Motor neuron (in vitro differentiated cells): Measurements from ENCODE around the gene OPRD1. TPM values are rescaled to one million over a fixed set of nuclear protein-coding genes. Genes with fewer than 3 reads are reported as not detected.
"Not testable (repeated sequence)": the region's sequence is repeated elsewhere in the genome, so short reads cannot be mapped to it uniquely, and the experiment has no call there.

Experiments
- ATAC-seq, 8 experiments: fragments of 200-7000 bp; cut with Tn5 transposase; replicated peaks in 6 of 8; 2 replicates each; pipeline ENCODE4 v1.8.0; 2021; ENCODE audit warnings: mild to moderate bottlenecking in 8 of 8, moderate library complexity in 8 of 8
- H3K27ac ChIP-seq, 2 donors: fragments of 250-450 bp; sonication (Bioruptor Pico); 2 replicates each; pipeline ENCODE4 v1.9.0; 2021; ENCODE audit warnings: antibody characterized with exemption in 2 of 2, mild to moderate bottlenecking in 2 of 2, moderate library complexity in 1 of 2
- H3K4me1 ChIP-seq, 2 donors: fragments of 250-450 bp; sonication (Bioruptor Pico); replicated peaks in 1 of 2; 2 replicates each; pipeline ENCODE4 v1.6.1; 2021; ENCODE audit warnings: antibody characterized with exemption in 2 of 2, mild to moderate bottlenecking in 2 of 2, moderate library complexity in 1 of 2
- H3K4me3 ChIP-seq, 5 donors: fragments of 250-450 bp; sonication (Bioruptor Pico); 2 replicates each; pipeline ENCODE4 v1.9.0; 2021; ENCODE audit warnings: antibody characterized with exemption in 5 of 5, mild to moderate bottlenecking in 5 of 5, moderate library complexity in 4 of 5
- WGBS, 10 experiments: fragments of 450-650 bp; shearing (Covaris generic); methylation state at CpG; one replicate each; pipeline ENCODE4 v1.0.0; 2022; 5-methylcytosine and 5-hydroxymethylcytosine counted together
- in situ Hi-C, 9 experiments: fragments of 400-800 bp; cut with MboI; loops; one replicate each; pipeline ENCODE4 v1.15.0; 2021; ENCODE audit warnings: low sequenced_read_pairs in 9 of 9, low pct_unique_long_range_greater_than_20kb in 2 of 9; ENCODE audit not compliant: unreplicated experiment in 9 of 9
- total RNA-seq, 8 experiments: library from RNA; unstranded; fragments of 300-600 nt; gene quantifications; 2 replicates each; pipeline versions ENCODE4 v1.2.3 to v1.2.4, GENCODE V29; 2022

Gene OPRD1
- 1 to 10 TPM in 1 of 8 experiments, under 1 TPM in 7; 0.10 to 1.2 (median 0.22) TPM for total RNA-seq

GRCh38 chr1:28811766-28812668 lies at the start of gene OPRD1:
OPRD1 (plus strand) TSS chr1:28812170; CDS start chr1:28812384, 214 bp downstream.
- ATAC-seq: peak; percentile 14 to 54 (median 30)
- WGBS, 10 experiments: 0 to 46% (median 6%) methylated on average over 3 to 13 of the region's 108 CpGs; no CpG with 5 or more reads in 4 of the 10 experiments
- no peak within 1 kb of the TSS for H3K27ac ChIP-seq
- peak within 1 kb of the TSS; percentile 9 to 24 (median 18) for H3K4me3 ChIP-seq
- no peaks in the 10 kb centered on the region for H3K4me1 ChIP-seq
- in situ Hi-C loops: no loop called here

GRCh38 chr1:28766532-28767183 lies 45.3 kb upstream of the OPRD1 start:
- Histone ChIP-seq H3K4me3 (no peak overlapping the region), H3K4me1 (no peaks in the 10 kb centered on the region), H3K27ac (no peak overlapping the region)
- in situ Hi-C loops: no loop called here
- no peak for ATAC-seq
- WGBS, 10 experiments: 57 to 100% (median 100%) methylated on average over 1 to 2 of the region's 2 CpGs; no CpG with 5 or more reads in 1 of the 10 experiments

GRCh38 chr1:28770601-28771165 lies 41.3 kb upstream of the OPRD1 start:
- no peak overlapping the region for H3K4me3 ChIP-seq
- no peak overlapping the region for H3K27ac ChIP-seq
- in situ Hi-C loops: no loop called here
- no peak for ATAC-seq
- no peaks in the 10 kb centered on the region for H3K4me1 ChIP-seq
- WGBS, 10 experiments: 88 to 100% (median 93%) methylated on average over 1 to 3 of the region's 3 CpGs; no CpG with 5 or more reads in 2 of the 10 experiments

- H3K27ac ChIP-seq, H3K4me3 ChIP-seq, ATAC-seq, H3K4me1 ChIP-seq, in situ Hi-C loops: not testable (repeated sequence)
- WGBS, 10 experiments: 80 to 100% (median 93%) methylated on average over 1 to 8 of the region's 10 CpGs; no CpG with 5 or more reads in 3 of the 10 experiments
Observed at GRCh38 chr1:28771921-28772320, 40.0 kb upstream of the OPRD1 start.

GRCh38 chr1:28773105-28773504 lies 38.9 kb upstream of the OPRD1 start:
- no peaks in the 10 kb centered on the region for H3K4me1 ChIP-seq
- H3K27ac ChIP-seq: no peak overlapping the region
- 66 to 100% (median 93%) methylated on average over 2 to 3 of the region's 3 CpGs; no CpG with 5 or more reads in 3 of the 10 experiments for WGBS, 10 experiments
- no peak for ATAC-seq
- in situ Hi-C loops: no loop called here
- H3K4me3 ChIP-seq: no peak overlapping the region

GRCh38 chr1:28775121-28775942 lies 36.6 kb upstream of the OPRD1 start:
- no peaks in the 10 kb centered on the region for H3K4me1 ChIP-seq
- H3K27ac ChIP-seq: no peak overlapping the region
- WGBS, 10 experiments: 14 to 100% (median 51%) methylated on average over 5 to 33 of the region's 39 CpGs; no CpG with 5 or more reads in 1 of the 10 experiments
- no peak overlapping the region for H3K4me3 ChIP-seq
- peak; percentile 19 to 96 (median 58) for ATAC-seq
- in situ Hi-C loops: loop anchor here in 1 of 9 experiments (25.0 kb wide), 2 partner anchors 262 to 437 kb away; no protein-coding TSS in a partner anchor

- no peak overlapping the region for H3K27ac ChIP-seq
- WGBS, 10 experiments: 89 to 100% (median 97%) methylated on average over 2 to 14 of the region's 17 CpGs; no CpG with 5 or more reads in 2 of the 10 experiments
- H3K4me1 ChIP-seq: no peaks in the 10 kb centered on the region
- no peak for ATAC-seq
- in situ Hi-C loops: loop anchor here in 1 of 9 experiments (25.0 kb wide), 2 partner anchors 261 to 436 kb away; no protein-coding TSS in a partner anchor
- H3K4me3 ChIP-seq: no peak overlapping the region
Observed at GRCh38 chr1:28776341-28776740, 35.6 kb upstream of the OPRD1 start.

- Histone ChIP-seq H3K27ac (no peak overlapping the region), H3K4me3 (no peak overlapping the region), H3K4me1 (no peaks in the 10 kb centered on the region)
- WGBS, 10 experiments: 20 to 100% (median 94%) methylated on average over 1 to 2 of the region's 2 CpGs; no CpG with 5 or more reads in 5 of the 10 experiments
- no peak for ATAC-seq
- in situ Hi-C loops: loop anchor here in 1 of 9 experiments (25.0 kb wide), 2 partner anchors 259 to 434 kb away; no protein-coding TSS in a partner anchor
Observed at GRCh38 chr1:28778021-28778420, 33.9 kb upstream of the OPRD1 start.

GRCh38 chr1:28779751-28780408 lies 32.1 kb upstream of the OPRD1 start:
- no peak overlapping the region for H3K4me3 ChIP-seq
- no peaks in the 10 kb centered on the region for H3K4me1 ChIP-seq
- no peak for ATAC-seq
- 70 to 98% (median 86%) methylated on average over 2 to 6 of the region's 6 CpGs for WGBS, 10 experiments
- no peak overlapping the region for H3K27ac ChIP-seq
- in situ Hi-C loops: loop anchor here in 6 of 9 experiments (10.0 to 25.0 kb wide), 4 partner anchors 95 to 432 kb away; no protein-coding TSS in a partner anchor

GRCh38 chr1:28781305-28781704 lies 30.7 kb upstream of the OPRD1 start:
- in situ Hi-C loops: loop anchor here in 6 of 9 experiments (10.0 to 25.0 kb wide), 4 partner anchors 93 to 431 kb away; no protein-coding TSS in a partner anchor
- Histone ChIP-seq H3K4me3 (no peak overlapping the region), H3K27ac (no peak overlapping the region), H3K4me1 (no peaks in the 10 kb centered on the region)
- no peak for ATAC-seq
- 60 to 100% (median 88%) methylated on average over 1 to 11 of the region's 11 CpGs; no CpG with 5 or more reads in 2 of the 10 experiments for WGBS, 10 experiments

GRCh38 chr1:28782011-28782410 lies 30.0 kb upstream of the OPRD1 start:
- ATAC-seq: peak in 3 of 8 experiments; percentile 61 to 74 (median 73)
- 70 to 100% (median 83%) methylated on average over 1 to 3 of the region's 3 CpGs; no CpG with 5 or more reads in 5 of the 10 experiments for WGBS, 10 experiments
- in situ Hi-C loops: loop anchor here in 6 of 9 experiments (10.0 to 25.0 kb wide), 4 partner anchors 93 to 430 kb away; no protein-coding TSS in a partner anchor

More at GRCh38 chr1:28782011-28782410, 30.0 kb upstream of the OPRD1 start:
- Histone ChIP-seq H3K27ac (no peak overlapping the region), H3K4me1 (no peaks in the 10 kb centered on the region), H3K4me3 (no peak overlapping the region)
